ENCODE measurements around the gene PLCB4. TPM values are rescaled to one million over a fixed set of nuclear protein-coding genes. Genes with fewer than 3 reads are reported as not detected.

Gene PLCB4
- total RNA-seq, 4 donors from 2014 or later, result 2.3 to 3.9 (median 3.3) TPM

DNA sequence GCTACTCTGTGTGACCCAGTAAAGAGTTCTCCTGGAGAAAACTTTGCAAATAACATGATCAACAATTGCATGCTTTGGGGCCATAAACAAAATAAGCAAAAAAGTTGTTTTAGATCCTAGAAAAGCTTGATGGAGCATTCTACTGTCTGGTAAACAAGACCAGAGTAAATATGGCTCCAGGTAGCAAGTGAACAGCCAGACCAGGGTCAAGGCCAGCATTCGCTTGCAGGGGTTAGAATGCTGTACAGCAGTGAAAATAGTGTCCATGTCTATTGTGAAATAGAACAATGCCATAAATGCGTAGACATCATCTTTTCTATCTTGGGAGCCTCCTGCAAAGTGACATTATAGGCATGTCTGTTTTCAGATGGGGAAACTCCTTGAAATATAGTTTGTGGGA lies 216.7 kb downstream of the PLCB4 start:
- no peak for DNase-seq
- no peak for TF ChIP-seq POLR2A (IDR thresholded peaks at IDR 0.05)
- TF ChIP-seq, protein P1, sequence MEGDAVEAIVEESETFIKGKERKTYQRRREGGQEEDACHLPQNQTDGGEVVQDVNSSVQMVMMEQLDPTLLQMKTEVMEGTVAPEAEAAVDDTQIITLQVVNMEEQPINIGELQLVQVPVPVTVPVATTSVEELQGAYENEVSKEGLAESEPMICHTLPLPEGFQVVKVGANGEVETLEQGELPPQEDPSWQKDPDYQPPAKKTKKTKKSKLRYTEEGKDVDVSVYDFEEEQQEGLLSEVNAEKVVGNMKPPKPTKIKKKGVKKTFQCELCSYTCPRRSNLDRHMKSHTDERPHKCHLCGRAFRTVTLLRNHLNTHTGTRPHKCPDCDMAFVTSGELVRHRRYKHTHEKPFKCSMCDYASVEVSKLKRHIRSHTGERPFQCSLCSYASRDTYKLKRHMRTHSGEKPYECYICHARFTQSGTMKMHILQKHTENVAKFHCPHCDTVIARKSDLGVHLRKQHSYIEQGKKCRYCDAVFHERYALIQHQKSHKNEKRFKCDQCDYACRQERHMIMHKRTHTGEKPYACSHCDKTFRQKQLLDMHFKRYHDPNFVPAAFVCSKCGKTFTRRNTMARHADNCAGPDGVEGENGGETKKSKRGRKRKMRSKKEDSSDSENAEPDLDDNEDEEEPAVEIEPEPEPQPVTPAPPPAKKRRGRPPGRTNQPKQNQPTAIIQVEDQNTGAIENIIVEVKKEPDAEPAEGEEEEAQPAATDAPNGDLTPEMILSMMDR (IDR thresholded peaks at IDR 0.05 in 4 of 5, conservative IDR thresholded peaks at IDR 0.05 in 1 of 5), result no peak
- in situ Hi-C loops (cut with MboI; ENCODE audit: low sequenced_read_pairs in 4 of 4), result no loop called here
- Histone ChIP-seq H3K36me3 (no peaks in the 10 kb centered on the region), H3K27me3 (no peaks in the 10 kb centered on the region), H3K9me3 (no peaks in the 10 kb centered on the region), H3K4me1 (no peaks in the 10 kb centered on the region), H3K27ac (no peak overlapping the region), H3K4me3 (no peak overlapping the region)
- no peak for ATAC-seq
- intact Hi-C loops (cut with DNase I; ENCODE audit: low total_unique reads), result no loop called here

DNA sequence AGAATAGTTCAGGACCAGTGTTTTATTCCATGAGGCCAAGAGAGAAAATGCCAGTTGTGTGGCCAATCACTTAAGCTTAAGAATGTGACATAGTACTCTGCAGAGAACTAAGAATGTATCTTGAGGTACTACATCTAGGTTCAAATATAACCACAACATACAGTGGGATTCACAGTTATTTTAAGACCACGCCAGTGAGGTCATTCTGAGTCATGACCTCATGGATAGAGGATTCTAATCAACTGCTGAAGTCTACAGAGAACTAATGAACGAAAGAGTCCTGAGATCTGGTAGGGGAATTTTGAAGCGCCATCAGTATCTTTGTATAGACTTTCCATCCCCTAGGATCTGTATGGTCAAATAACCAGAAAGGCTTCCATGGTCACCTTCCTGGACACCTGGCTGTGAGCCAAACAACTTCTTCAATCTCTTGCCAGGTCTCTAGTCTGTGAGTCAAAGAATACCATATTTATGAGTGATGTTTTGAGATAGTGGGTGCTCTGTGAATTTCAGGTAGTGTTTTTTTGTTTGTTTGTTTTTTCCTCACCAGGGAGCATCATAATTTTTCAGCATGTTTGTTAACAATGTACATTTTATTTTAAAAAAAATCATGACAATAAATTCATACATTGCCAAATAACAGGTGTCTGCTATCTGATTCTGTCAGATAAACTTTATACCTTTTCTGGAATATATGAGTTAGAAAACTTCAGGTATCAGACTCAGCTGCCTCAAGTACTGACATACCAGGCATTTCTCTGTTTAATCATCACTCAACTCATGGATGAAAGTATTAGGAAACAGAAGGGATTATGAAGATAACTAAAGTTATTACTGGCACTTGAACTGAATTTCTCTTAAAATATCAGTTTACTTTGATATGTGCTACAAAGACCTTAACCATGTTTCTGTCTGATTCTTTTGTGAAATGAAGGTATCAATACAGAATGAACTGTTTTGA lies 217.9 kb downstream of the PLCB4 start:
- DNase-seq (no peak), ATAC-seq (no peak)
- no peak for TF ChIP-seq POLR2A (IDR thresholded peaks at IDR 0.05)
- TF ChIP-seq, protein P1 (IDR thresholded peaks at IDR 0.05 in 4 of 5, conservative IDR thresholded peaks at IDR 0.05 in 1 of 5), result no peak
- Histone ChIP-seq H3K4me1 (no peaks in the 10 kb centered on the region), H3K4me3 (no peak overlapping the region), H3K27me3 (no peaks in the 10 kb centered on the region), H3K9me3 (no peaks in the 10 kb centered on the region), H3K36me3 (no peaks in the 10 kb centered on the region), H3K27ac (no peak overlapping the region)
- in situ Hi-C loops (cut with MboI; ENCODE audit: low sequenced_read_pairs in 4 of 4), result no loop called here
- intact Hi-C loops (cut with DNase I; ENCODE audit: low total_unique reads), result no loop called here

DNA sequence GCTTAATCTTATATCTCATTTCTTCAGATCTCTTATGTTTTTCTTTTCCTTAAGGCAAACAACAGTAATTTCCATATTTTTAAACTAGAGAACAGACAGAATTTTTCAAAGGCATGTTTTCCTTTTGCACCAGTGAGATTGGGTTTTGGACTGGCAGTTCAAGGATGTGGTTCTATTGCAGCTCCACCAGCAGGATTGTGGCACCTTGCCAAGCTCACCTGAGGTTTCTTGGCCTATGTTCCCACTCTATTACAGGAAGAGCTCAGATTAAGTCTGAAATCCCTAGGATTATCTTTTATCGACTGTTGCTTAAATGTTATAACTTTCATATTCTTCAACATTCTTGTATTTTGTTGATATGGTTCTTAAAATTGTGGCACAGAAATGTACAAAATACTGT lies 218.9 kb downstream of the PLCB4 start:
- no peak overlapping the region for H3K27ac ChIP-seq
- in situ Hi-C loops (cut with MboI; ENCODE audit: low sequenced_read_pairs in 4 of 4), result no loop called here
- ATAC-seq, result no peak
- TF ChIP-seq POLR2A (IDR thresholded peaks at IDR 0.05), result no peak
- TF ChIP-seq, protein P1 (IDR thresholded peaks at IDR 0.05 in 4 of 5, conservative IDR thresholded peaks at IDR 0.05 in 1 of 5), result no peak
- no peak overlapping the region for H3K4me3 ChIP-seq
- H3K27me3 ChIP-seq, result no peaks in the 10 kb centered on the region
- no peak for DNase-seq
- no peaks in the 10 kb centered on the region for H3K36me3 ChIP-seq
- no peaks in the 10 kb centered on the region for H3K9me3 ChIP-seq
- intact Hi-C loops (cut with DNase I; ENCODE audit: low total_unique reads), result no loop called here
- no peaks in the 10 kb centered on the region for H3K4me1 ChIP-seq

DNA sequence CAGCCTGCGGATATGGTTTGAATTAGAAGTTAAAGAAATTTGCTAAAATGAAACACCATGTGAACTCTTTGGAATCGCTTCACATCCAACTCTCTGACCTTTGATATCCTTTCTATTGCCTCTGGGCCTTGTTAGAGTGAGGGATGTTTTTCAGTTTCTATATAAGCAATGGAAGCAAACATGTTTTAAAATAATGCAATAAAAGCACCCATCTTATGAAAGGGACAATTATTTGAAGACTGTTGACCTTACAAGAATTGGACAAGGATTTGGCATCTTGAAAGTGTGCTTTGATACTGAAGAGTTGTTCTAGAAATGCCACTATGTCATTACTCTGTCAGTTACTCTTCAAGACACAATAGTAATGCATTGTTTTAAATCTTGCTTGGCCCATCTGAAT lies 221.4 kb downstream of the PLCB4 start:
- ATAC-seq (no peak), DNase-seq (no peak)
- Histone ChIP-seq H3K9me3 (no peaks in the 10 kb centered on the region), H3K27me3 (no peaks in the 10 kb centered on the region), H3K4me3 (no peak overlapping the region), H3K36me3 (no peaks in the 10 kb centered on the region), H3K4me1 (no peaks in the 10 kb centered on the region), H3K27ac (no peak overlapping the region)
- intact Hi-C loops (cut with DNase I; ENCODE audit: low total_unique reads), result no loop called here
- in situ Hi-C loops (cut with MboI; ENCODE audit: low sequenced_read_pairs in 4 of 4), result no loop called here
- TF ChIP-seq POLR2A (IDR thresholded peaks at IDR 0.05), result no peak
- TF ChIP-seq, protein P1 (IDR thresholded peaks at IDR 0.05 in 4 of 5, conservative IDR thresholded peaks at IDR 0.05 in 1 of 5), result no peak

Measured in gastrocnemius medialis (tissue), 4 donors.